ENCODE results near the gene VAMP5. TPM values are rescaled to one million over a fixed set of nuclear protein-coding genes. Genes with fewer than 3 reads are reported as not detected.
A peak's percentile ranks its signal among the peaks of the same experiment; 100 is the strongest.
"Not testable (repeated sequence)": the region's sequence is repeated elsewhere in the genome, so short reads cannot be mapped to it uniquely, and the experiment has no call there.

Gene VAMP5
- total RNA-seq, 1 donor from 2014 or later, result 17.1 TPM

DNA sequence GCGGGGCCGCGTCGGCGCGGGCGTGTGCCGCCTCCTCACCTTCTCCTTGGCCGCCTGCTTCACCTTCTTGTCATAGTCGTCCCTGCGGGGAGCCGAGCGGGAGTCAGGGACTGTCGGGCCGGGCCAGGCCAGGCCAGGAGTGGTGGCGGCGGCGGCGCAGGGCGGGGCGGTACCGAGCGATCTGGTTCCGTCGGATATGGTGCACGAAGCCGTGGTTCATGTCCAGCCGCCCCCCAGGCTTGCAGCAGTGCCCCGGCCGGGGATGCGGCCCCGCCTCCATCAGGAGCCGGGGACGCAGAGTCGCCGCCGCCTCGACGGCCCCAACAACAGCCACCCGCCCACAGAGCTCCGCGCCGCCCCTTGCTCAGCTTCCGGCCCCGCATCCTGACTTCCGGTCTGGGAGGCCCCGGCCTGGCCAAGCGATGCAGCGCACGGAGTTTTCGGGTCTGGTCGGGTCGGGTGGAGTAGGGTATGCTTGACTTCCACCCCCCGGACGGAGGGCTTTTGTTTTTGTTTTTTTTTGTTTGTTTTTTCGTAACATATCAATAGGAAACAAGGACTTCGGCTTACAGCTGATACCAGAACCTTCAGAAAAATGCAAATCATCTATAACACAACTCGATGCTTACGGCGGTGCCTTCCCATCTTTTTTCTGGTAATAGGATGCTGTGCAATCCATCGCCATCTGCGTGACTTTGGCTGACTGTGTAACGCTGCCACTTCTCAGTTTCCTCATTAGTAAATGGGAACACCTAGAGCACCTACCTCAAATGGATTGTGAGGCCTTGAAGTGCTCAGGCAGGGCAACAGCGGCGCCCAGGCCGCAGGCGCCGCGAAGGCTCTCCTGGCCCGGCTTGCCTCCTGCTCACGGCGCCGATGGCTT lies 27.7 kb downstream of the VAMP5 start, which contains the start of gene C2orf68:
TSS of gene C2orf68 (minus strand) at position 362 of the 883 bp plus-strand sequence. CDS start at position 280, 82 bp downstream.
- Histone ChIP-seq H2AFZ (ENCODE audit: low read depth, low read length) (peak within 1 kb of the TSS; percentile 77), H3K4me1 (ENCODE audit: insufficient read depth, low read length) (peaks cover 9% of the 10 kb centered on the region), H3K4me3 (ENCODE audit: insufficient read depth, low read depth, low read length) (peak within 1 kb of the TSS; percentile 90), H3K27me3 (ENCODE audit: insufficient read depth, low read length) (no peaks in the 10 kb centered on the region), H4K20me1 (ENCODE audit: insufficient read depth, low read length) (peaks cover 24% of the 10 kb centered on the region), H3K9ac (ENCODE audit: low read length) (peak within 1 kb of the TSS; percentile 93), H3K4me2 (ENCODE audit: low read length) (peak within 1 kb of the TSS; percentile 100), H3K79me2 (ENCODE audit: insufficient read depth, low read length) (peaks cover 57% of the 10 kb centered on the region), H3K9me3 (ENCODE audit: insufficient read depth, low read depth, low read length) (no peaks in the 10 kb centered on the region), H3K27ac (ENCODE audit: low read depth, low read length) (peak within 1 kb of the TSS; percentile 69), H3K36me3 (ENCODE audit: insufficient read depth, low read length) (peaks cover 15% of the 10 kb centered on the region)
- Mint-ChIP-seq H3K36me3 (ENCODE audit: low read depth, unreplicated experiment) (peaks cover 4% of the 10 kb centered on the region), H3K9me3 (ENCODE audit: unreplicated experiment) (no peaks in the 10 kb centered on the region), H3K4me3 (ENCODE audit: unreplicated experiment) (peak within 1 kb of the TSS; percentile 99), H3K27ac (ENCODE audit: unreplicated experiment) (peak within 1 kb of the TSS; percentile 91), H3K4me1 (ENCODE audit: low read depth, unreplicated experiment) (peaks cover 28% of the 10 kb centered on the region), H3K27me3 (ENCODE audit: low read depth, unreplicated experiment) (no peaks in the 10 kb centered on the region)
- peak; percentile 76 for DNase-seq (ENCODE audit: low read depth)
- TF ChIP-seq EZH2 (IDR thresholded peaks at IDR 0.05; ENCODE audit: insufficient read depth, low read length), result no peak
- TF ChIP-seq, protein P1, sequence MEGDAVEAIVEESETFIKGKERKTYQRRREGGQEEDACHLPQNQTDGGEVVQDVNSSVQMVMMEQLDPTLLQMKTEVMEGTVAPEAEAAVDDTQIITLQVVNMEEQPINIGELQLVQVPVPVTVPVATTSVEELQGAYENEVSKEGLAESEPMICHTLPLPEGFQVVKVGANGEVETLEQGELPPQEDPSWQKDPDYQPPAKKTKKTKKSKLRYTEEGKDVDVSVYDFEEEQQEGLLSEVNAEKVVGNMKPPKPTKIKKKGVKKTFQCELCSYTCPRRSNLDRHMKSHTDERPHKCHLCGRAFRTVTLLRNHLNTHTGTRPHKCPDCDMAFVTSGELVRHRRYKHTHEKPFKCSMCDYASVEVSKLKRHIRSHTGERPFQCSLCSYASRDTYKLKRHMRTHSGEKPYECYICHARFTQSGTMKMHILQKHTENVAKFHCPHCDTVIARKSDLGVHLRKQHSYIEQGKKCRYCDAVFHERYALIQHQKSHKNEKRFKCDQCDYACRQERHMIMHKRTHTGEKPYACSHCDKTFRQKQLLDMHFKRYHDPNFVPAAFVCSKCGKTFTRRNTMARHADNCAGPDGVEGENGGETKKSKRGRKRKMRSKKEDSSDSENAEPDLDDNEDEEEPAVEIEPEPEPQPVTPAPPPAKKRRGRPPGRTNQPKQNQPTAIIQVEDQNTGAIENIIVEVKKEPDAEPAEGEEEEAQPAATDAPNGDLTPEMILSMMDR (IDR thresholded peaks at IDR 0.05; ENCODE audit: insufficient read depth, low read depth, low read length), result no peak
- no peak for FAIRE-seq

DNA sequence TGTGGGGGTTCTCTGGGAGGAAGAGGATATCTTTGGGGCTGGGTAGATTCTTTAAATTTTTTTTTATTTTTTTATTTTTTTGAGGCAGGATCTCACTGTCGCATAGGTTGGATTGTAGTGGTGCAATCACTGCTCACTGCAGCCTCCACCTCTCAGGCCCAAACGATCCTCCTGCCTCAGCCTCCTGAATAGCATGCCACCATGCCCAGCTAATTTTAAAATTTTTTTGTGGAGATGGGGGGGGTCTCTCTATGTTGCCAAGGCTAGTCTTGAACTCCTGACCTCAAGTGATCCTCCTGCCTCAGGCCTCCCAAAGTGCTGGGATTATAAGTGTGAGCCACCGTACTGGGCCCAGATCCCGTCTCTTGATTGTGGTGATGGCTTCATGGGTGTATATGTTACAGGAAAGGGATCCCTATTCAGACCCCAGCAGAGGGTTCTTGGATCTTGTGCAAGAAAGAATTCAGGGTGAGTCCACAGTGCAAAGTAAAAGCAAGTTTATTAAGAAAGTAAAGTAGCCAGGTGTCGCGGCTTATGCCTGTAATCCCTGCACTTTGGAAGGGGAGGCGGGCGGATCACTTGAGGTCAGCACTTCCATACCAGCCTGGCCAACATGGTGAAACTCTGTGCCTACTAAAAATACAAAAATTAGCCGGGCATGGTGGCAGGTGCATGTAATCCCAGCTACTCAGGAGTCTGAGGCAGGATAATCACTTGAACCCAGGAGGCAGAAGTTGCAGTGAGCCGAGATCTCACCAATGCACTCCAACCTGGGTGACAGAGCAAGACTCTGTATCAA lies 29.7 kb downstream of the VAMP5 start:
- H3K4me3 Mint-ChIP-seq (ENCODE audit: unreplicated experiment), result no peak overlapping the region
- Histone ChIP-seq H3K9me3 (ENCODE audit: insufficient read depth, low read depth, low read length) (no peaks in the 10 kb centered on the region), H3K79me2 (ENCODE audit: insufficient read depth, low read length) (peaks cover 60% of the 10 kb centered on the region), H3K27me3 (ENCODE audit: insufficient read depth, low read length) (no peaks in the 10 kb centered on the region), H3K36me3 (ENCODE audit: insufficient read depth, low read length) (peaks cover 4% of the 10 kb centered on the region), H3K4me2 (ENCODE audit: low read length) (no peak overlapping the region), H3K4me3 (ENCODE audit: insufficient read depth, low read depth, low read length) (no peak overlapping the region), H3K9ac (ENCODE audit: low read length) (no peak overlapping the region), H2AFZ (ENCODE audit: low read depth, low read length) (no peak overlapping the region), H4K20me1 (ENCODE audit: insufficient read depth, low read length) (peaks cover 28% of the 10 kb centered on the region), H3K4me1 (ENCODE audit: insufficient read depth, low read length) (peaks cover 18% of the 10 kb centered on the region), H3K27ac (ENCODE audit: low read depth, low read length) (no peak overlapping the region)
- peaks cover 16% of the 10 kb centered on the region for H3K4me1 Mint-ChIP-seq (ENCODE audit: low read depth, unreplicated experiment)
- no peaks in the 10 kb centered on the region for H3K27me3 Mint-ChIP-seq (ENCODE audit: low read depth, unreplicated experiment)
- no peak for DNase-seq (ENCODE audit: low read depth)
- no peak overlapping the region for H3K27ac Mint-ChIP-seq (ENCODE audit: unreplicated experiment)
- TF ChIP-seq EZH2 (IDR thresholded peaks at IDR 0.05; ENCODE audit: insufficient read depth, low read length), result no peak
- TF ChIP-seq, protein P1 (IDR thresholded peaks at IDR 0.05; ENCODE audit: insufficient read depth, low read depth, low read length), result no peak
- no peaks in the 10 kb centered on the region for H3K9me3 Mint-ChIP-seq (ENCODE audit: unreplicated experiment)
- no peaks in the 10 kb centered on the region for H3K36me3 Mint-ChIP-seq (ENCODE audit: low read depth, unreplicated experiment)
- FAIRE-seq, result no peak

DNA sequence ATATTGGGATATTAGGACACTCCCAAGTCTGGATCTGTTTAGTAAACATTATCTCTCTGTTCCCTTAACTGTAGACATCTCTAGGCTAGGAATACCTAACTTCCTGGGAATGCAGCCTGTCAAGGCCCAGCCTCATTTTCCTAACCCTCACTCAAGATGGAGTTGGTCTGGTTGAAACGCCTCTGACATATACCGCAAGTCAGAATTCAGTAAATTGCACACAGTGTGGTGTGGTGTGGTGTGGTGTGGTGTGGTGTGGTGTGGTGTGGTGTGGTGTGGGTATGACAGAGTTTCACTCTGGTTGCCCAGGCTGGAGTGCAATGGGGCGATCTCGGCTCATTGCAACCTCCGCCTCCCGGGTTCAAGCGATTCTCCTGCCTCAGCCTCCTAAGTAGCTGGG lies 30.5 kb downstream of the VAMP5 start:
- not testable (repeated sequence) for DNase-seq (ENCODE audit: low read depth); H3K27me3 ChIP-seq (ENCODE audit: insufficient read depth, low read length); H3K36me3 Mint-ChIP-seq (ENCODE audit: low read depth, unreplicated experiment); H3K4me2 ChIP-seq (ENCODE audit: low read length); H3K27me3 Mint-ChIP-seq (ENCODE audit: low read depth, unreplicated experiment); H3K4me3 Mint-ChIP-seq (ENCODE audit: unreplicated experiment); FAIRE-seq; H3K4me1 Mint-ChIP-seq (ENCODE audit: low read depth, unreplicated experiment); H3K9me3 ChIP-seq (ENCODE audit: insufficient read depth, low read depth, low read length); H2AFZ ChIP-seq (ENCODE audit: low read depth, low read length); H3K27ac Mint-ChIP-seq (ENCODE audit: unreplicated experiment); H3K9ac ChIP-seq (ENCODE audit: low read length); H3K9me3 Mint-ChIP-seq (ENCODE audit: unreplicated experiment); H3K4me3 ChIP-seq (ENCODE audit: insufficient read depth, low read depth, low read length); H3K27ac ChIP-seq (ENCODE audit: low read depth, low read length)
- Histone ChIP-seq H3K79me2 (ENCODE audit: insufficient read depth, low read length) (peaks cover 61% of the 10 kb centered on the region), H4K20me1 (ENCODE audit: insufficient read depth, low read length) (peaks cover 31% of the 10 kb centered on the region), H3K36me3 (ENCODE audit: insufficient read depth, low read length) (peaks cover 11% of the 10 kb centered on the region), H3K4me1 (ENCODE audit: insufficient read depth, low read length) (peaks cover 18% of the 10 kb centered on the region)

All from astrocyte (in vitro differentiated cells and primary cell).